SK-N-SH treated with all-trans-retinoic acid at 6 μM for 48 hours (cell line): ENCODE measurements around the gene SLC13A5.

Experiments
- ATAC-seq: fragments of 200-7000 bp; cut with Tn5 transposase; 3 replicates; pipeline ENCODE4 v1.9.1; 2020; ENCODE audit warnings: mild to moderate bottlenecking, moderate library complexity
- ARNTL ChIP-seq: fragments of 450-650 bp; formaldehyde crosslinking; IDR thresholded peaks from 2 replicates; pipeline ENCODE4 v1.5.0; 2020; ENCODE audit warnings: low read depth, mild to moderate bottlenecking, moderate library complexity, borderline replicate concordance
- BACH2 ChIP-seq: fragments of 250-450 bp; sonication (Bioruptor Pico); IDR thresholded peaks from 2 replicates; pipeline ENCODE4 v1.9.0; 2021; ENCODE audit warnings: mild to moderate bottlenecking, borderline replicate concordance
- CREB5 ChIP-seq: fragments of 250-450 bp; sonication (Bioruptor Pico); IDR thresholded peaks from 2 replicates; pipeline ENCODE4 v1.5.1; 2020; ENCODE audit warnings: low read depth, mild to moderate bottlenecking, moderate library complexity
- CSDC2 ChIP-seq: fragments of 250-450 bp; sonication (Bioruptor Pico); IDR thresholded peaks from 2 replicates; pipeline ENCODE4 v1.5.0; 2020; ENCODE audit warnings: mild to moderate bottlenecking, moderate library complexity
- CSRNP3 ChIP-seq: fragments of 250-450 bp; sonication (Bioruptor Pico); IDR thresholded peaks from 2 replicates; pipeline ENCODE4 v1.5.1; 2021; ENCODE audit warnings: mild to moderate bottlenecking, moderate library complexity
- ESRRG ChIP-seq: fragments of 250-450 bp; sonication (Bioruptor Pico); IDR thresholded peaks from 2 replicates; pipeline ENCODE4 v1.6.1; 2021; ENCODE audit warnings: mild to moderate bottlenecking
- ISL1 ChIP-seq: fragments of 250-450 bp; sonication (Bioruptor Pico); IDR thresholded peaks from 2 replicates; pipeline ENCODE4 v2.1.2; 2022; ENCODE audit warnings: mild to moderate bottlenecking, moderate library complexity
- OSR1 ChIP-seq: fragments of 250-450 bp; sonication (Bioruptor Pico); IDR thresholded peaks from 2 replicates; pipeline ENCODE4 v1.8.0; 2022; ENCODE audit warnings: moderate library complexity, mild to moderate bottlenecking, inconsistent platforms
- POU6F1 ChIP-seq: fragments of 250-450 bp; sonication (Bioruptor Pico); IDR thresholded peaks from 2 replicates; pipeline ENCODE4 v1.8.0; 2021; ENCODE audit warnings: low read depth, mild to moderate bottlenecking, moderate library complexity, borderline replicate concordance
- PPARA ChIP-seq: fragments of 250-450 bp; sonication (Bioruptor Pico); IDR thresholded peaks from 2 replicates; pipeline ENCODE4 v1.5.0; 2020; ENCODE audit warnings: mild to moderate bottlenecking, borderline replicate concordance
- SNAI2 ChIP-seq: fragments of 250-450 bp; sonication (Bioruptor Pico); IDR thresholded peaks from 2 replicates; pipeline ENCODE4 v1.5.0; 2020; ENCODE audit warnings: mild to moderate bottlenecking, moderate library complexity
- TCF4 ChIP-seq: fragments of 250-450 bp; sonication (Bioruptor Pico); IDR thresholded peaks from 2 replicates; pipeline ENCODE4 v1.8.0; 2021; ENCODE audit warnings: mild to moderate bottlenecking, moderate library complexity, borderline replicate concordance
- TSHZ2 ChIP-seq: fragments of 250-450 bp; sonication (Bioruptor Pico); IDR thresholded peaks from 2 replicates; pipeline ENCODE4 v1.5.0; 2020; ENCODE audit warnings: mild to moderate bottlenecking, moderate library complexity
- ZC3H10 ChIP-seq: fragments of 250-450 bp; sonication (Bioruptor Pico); IDR thresholded peaks from 2 replicates; pipeline ENCODE4 v1.5.1; 2021; ENCODE audit warnings: mild to moderate bottlenecking, moderate library complexity
- ZFP3 ChIP-seq: fragments of 250-450 bp; sonication (Bioruptor Pico); IDR thresholded peaks from 2 replicates; pipeline ENCODE4 v1.5.0; 2020; ENCODE audit warnings: mild to moderate bottlenecking, moderate library complexity
- ZFP30 ChIP-seq: fragments of 450-650 bp; formaldehyde crosslinking; IDR thresholded peaks from 2 replicates; pipeline ENCODE4 v1.5.0; 2022; ENCODE audit warnings: mild to moderate bottlenecking, moderate library complexity
- ZNF565 ChIP-seq: fragments of 450-650 bp; formaldehyde crosslinking; conservative IDR thresholded peaks from 2 replicates; pipeline ENCODE4 v1.5.0; 2020; ENCODE audit warnings: low read depth, mild to moderate bottlenecking, moderate library complexity
- ZNF70 ChIP-seq: fragments of 450-650 bp; formaldehyde crosslinking; IDR thresholded peaks from 2 replicates; pipeline ENCODE4 v1.5.0; 2020; ENCODE audit warnings: mild to moderate bottlenecking, moderate library complexity
- ZNF8 ChIP-seq: fragments of 450-650 bp; formaldehyde crosslinking; IDR thresholded peaks from 2 replicates; pipeline ENCODE4 v1.5.0; 2020; ENCODE audit warnings: mild to moderate bottlenecking, moderate library complexity

SLC13A5 gene

GRCh38 chr17:6711681-6712057, 1.5 kb downstream of the SLC13A5 start:
- ATAC-seq = no peak

GRCh38 chr17:6711081-6711674, 2.0 kb downstream of the SLC13A5 start:
- ATAC-seq = no peak
- TF ChIP-seq BACH2 (CRISPR knock-in tag) (no peak), ZNF565 (CRISPR knock-in tag) (no peak), ZC3H10 (CRISPR knock-in tag) (no peak), SNAI2 (CRISPR knock-in tag) (no peak), CSDC2 (CRISPR knock-in tag) (no peak), ARNTL (CRISPR knock-in tag) (no peak), ISL1 (no peak), TCF4 (CRISPR knock-in tag) (no peak), OSR1 (CRISPR knock-in tag) (no peak), ZNF8 (CRISPR knock-in tag) (no peak), ESRRG (CRISPR knock-in tag) (no peak), PPARA (CRISPR knock-in tag) (no peak), TSHZ2 (CRISPR knock-in tag) (no peak), ZFP30 (CRISPR knock-in tag) (no peak), CREB5 (CRISPR knock-in tag) (no peak), CSRNP3 (CRISPR knock-in tag) (no peak), POU6F1 (CRISPR knock-in tag) (no peak), ZNF70 (CRISPR knock-in tag) (no peak)

More at GRCh38 chr17:6711681-6712057, 1.5 kb downstream of the SLC13A5 start:
- TF ChIP-seq ZFP30 (CRISPR knock-in tag) (no peak), ARNTL (CRISPR knock-in tag) (no peak), ZFP3 (no peak), ZNF565 (CRISPR knock-in tag) (no peak), POU6F1 (CRISPR knock-in tag) (no peak), ZNF70 (CRISPR knock-in tag) (no peak), CSRNP3 (CRISPR knock-in tag) (no peak), PPARA (CRISPR knock-in tag) (no peak), CREB5 (CRISPR knock-in tag) (no peak)
